ENCODE results near the gene LSG1.
A peak's percentile ranks its signal among the peaks of the same experiment; 100 is the strongest.

Gene LSG1

DNA sequence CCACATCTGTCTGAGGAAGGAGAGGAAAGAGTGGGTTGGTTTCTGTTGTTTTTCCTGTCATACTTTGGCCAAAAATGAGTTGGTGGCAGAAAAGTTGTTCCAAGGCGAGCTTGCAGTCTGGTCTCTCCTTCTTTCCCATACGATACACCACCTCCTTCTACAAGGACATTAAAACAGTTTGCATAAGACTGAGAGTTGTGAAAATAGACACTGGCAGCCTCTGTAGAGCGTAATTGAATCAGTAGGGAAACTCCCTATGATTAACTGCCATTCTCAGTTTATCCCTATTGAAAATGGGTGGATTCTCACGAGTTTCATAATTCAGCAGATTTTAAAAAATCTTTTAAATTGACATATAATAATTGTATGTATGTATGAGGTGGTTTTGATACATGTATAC lies 3.7 kb upstream of the LSG1 start:
- DNase-seq (ENCODE audit: extremely low spot score), result no peak
- CTCF ChIA-PET, result interaction anchor here (0.8 to 8.5 kb wide), 2 partner anchors 13 to 42 kb away, joined by 3 to 90 read pairs; partner anchors contain the start of genes FAM43A and TMEM44

DNA sequence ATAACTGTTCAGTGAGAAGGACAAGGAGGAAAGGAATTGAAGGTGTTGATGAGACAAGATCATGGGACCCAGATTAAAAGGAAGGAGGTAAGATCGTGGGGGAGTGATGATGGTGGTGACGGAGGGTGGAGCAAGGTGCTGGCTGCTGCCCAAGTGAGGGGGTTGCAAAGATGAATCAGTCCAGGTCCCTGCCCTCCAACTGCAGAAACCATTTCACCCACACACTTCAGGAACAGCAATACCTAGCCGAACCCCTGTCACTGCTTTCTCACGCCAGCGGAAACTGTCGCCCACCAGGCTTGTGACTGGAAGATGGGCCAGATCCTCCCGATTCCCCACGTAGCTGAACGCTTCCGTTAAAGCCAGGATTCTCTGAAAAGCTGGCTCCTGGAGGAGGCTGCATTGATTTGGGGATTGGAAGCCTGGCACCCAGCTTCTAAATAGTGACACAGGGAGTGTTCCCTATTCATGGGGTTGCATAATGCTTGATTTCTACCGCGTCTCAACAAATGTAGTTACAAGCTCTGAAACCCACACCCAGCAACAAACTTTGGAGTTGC lies 3.2 kb upstream of the LSG1 start:
- ChIA-PET CTCF (interaction anchor here (0.8 to 8.5 kb wide), 3 partner anchors 8 to 42 kb away, joined by 3 to 107 read pairs (median 90); partner anchors contain the start of genes FAM43A and TMEM44), POLR2A (interaction anchor here (1.4 kb wide), 1 partner anchor 12 kb away, joined by 4 read pairs; no protein-coding TSS in a partner anchor)
- DNase-seq (ENCODE audit: extremely low spot score), result no peak
- TF ChIP-seq, protein P1, sequence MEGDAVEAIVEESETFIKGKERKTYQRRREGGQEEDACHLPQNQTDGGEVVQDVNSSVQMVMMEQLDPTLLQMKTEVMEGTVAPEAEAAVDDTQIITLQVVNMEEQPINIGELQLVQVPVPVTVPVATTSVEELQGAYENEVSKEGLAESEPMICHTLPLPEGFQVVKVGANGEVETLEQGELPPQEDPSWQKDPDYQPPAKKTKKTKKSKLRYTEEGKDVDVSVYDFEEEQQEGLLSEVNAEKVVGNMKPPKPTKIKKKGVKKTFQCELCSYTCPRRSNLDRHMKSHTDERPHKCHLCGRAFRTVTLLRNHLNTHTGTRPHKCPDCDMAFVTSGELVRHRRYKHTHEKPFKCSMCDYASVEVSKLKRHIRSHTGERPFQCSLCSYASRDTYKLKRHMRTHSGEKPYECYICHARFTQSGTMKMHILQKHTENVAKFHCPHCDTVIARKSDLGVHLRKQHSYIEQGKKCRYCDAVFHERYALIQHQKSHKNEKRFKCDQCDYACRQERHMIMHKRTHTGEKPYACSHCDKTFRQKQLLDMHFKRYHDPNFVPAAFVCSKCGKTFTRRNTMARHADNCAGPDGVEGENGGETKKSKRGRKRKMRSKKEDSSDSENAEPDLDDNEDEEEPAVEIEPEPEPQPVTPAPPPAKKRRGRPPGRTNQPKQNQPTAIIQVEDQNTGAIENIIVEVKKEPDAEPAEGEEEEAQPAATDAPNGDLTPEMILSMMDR (IDR thresholded peaks at IDR 0.05; ENCODE audit: control extremely low read depth, extremely low read depth, low read depth, missing control alignments), result no peak

More for the DNA sequence above, 3.7 kb upstream of the LSG1 start:
- POLR2A ChIA-PET, result interaction anchor here (1.4 kb wide), 1 partner anchor 11 kb away, joined by 4 read pairs; no protein-coding TSS in a partner anchor
- TF ChIP-seq, protein P1 (IDR thresholded peaks at IDR 0.05; ENCODE audit: control extremely low read depth, extremely low read depth, low read depth, missing control alignments), result no peak

DNA sequence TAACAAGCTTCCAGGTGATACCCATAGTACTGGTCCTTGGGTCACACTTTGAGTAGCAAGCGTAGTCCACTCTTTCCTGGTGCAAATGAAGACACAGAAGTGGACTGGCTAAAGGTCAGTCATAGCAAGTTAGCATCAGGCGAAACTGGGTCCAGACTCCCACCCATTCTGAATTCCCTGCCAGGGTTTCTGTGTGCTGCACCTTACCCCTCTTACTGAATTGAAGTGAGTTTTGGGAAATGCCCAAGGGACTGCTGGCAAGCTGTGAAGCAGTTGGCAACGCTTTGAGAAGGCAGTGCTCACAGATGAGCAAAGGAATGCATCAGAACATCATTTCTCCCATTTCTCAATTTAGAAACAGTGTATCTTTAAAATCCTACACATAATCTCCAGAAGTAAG lies 1.8 kb upstream of the LSG1 start:
- no peak for DNase-seq (ENCODE audit: extremely low spot score)
- TF ChIP-seq, protein P1 (IDR thresholded peaks at IDR 0.05; ENCODE audit: control extremely low read depth, extremely low read depth, low read depth, missing control alignments), result no peak
- ChIA-PET CTCF (interaction anchor here (1.3 to 8.5 kb wide), 4 partner anchors 9 to 432 kb away, joined by 3 to 107 read pairs (median 56); partner anchors contain the start of gene FAM43A), POLR2A (no interaction called here)

DNA sequence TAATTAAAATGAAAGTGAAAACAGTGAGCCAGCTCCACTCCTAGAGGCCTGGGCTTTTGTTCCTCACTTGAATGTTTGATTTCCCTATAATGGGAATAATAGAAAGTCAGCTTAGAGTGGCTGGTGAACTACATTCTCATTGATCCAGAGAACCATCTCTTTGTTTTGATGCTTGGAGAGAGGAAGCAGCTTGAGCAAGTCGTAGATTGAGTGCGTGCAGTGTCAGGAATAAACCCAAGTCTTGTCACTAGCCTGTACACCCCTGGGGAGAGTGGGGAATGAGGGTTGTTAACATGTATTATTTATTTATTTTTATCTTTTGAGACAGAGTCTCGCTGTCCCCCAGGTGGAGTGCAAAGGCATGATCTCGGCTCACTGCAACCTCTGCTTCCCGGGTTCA lies 885 bp upstream of the LSG1 start:
- ChIA-PET POLR2A (interaction anchor here (1.0 to 1.8 kb wide), 3 partner anchors 10 to 870 kb away, joined by 3 to 22 read pairs (median 4); partner anchors contain the start of genes FAM43A and PPP1R2), CTCF (interaction anchor here (1.0 to 8.5 kb wide), 16 partner anchors 10 to 597 kb away, joined by 3 to 107 read pairs (median 10); partner anchors contain the start of genes FAM43A and XXYLT1)
- DNase-seq (ENCODE audit: extremely low spot score), result no peak
- TF ChIP-seq, protein P1 (IDR thresholded peaks at IDR 0.05; ENCODE audit: control extremely low read depth, extremely low read depth, low read depth, missing control alignments), result no peak

DNA sequence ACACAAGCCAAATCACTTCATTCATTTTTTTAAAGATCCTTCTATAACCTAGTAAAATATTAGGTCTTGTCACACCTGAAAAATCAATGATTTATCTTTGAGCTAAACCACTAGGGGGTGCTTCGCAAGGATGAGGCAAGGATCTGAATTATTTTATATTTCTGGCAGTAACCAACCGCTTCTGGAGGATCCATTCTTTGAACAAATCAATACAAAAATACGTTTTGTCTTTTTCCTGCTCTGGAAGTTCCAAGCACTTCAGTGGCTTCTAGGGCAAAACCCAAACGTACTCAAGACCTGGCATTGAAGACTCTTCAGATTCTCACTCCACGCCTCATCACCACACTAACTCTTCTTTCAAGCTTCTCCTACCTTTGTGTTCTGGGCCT lies 486 bp downstream of the LSG1 start:
- CTCF ChIA-PET, result interaction anchor here (0.7 to 8.5 kb wide), 37 partner anchors 11 to 881 kb away, joined by 3 to 107 read pairs (median 4); partner anchors contain the start of genes FAM43A, TMEM44 and XXYLT1
- peak; percentile 56 for DNase-seq (ENCODE audit: extremely low spot score)
- TF ChIP-seq, protein P1 (IDR thresholded peaks at IDR 0.05; ENCODE audit: control extremely low read depth, extremely low read depth, low read depth, missing control alignments), result peak; percentile 53
- POLR2A ChIA-PET, result interaction anchor here (0.7 to 1.8 kb wide), 2 partner anchors 15 to 50 kb away, joined by 3 to 22 read pairs; partner anchors contain the start of gene FAM43A

DNA sequence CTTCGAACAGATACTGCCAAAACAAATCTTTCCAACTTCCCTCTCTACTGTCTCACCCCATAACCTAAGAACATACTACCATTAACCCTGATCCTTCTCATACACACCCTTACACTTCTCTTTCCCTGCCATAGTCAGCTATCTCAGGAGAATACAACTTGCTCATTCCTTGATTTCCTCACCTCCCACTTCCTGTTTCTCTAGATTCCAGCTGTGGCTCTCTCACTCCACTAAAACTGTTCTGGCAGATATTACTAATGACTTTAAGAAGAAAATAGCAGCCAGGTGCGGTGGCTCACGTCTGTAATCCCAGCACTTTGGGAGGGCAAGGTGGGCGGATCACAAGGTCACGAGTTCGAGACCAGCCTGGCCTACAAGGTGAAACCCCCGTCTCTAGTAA lies 4.6 kb downstream of the LSG1 start:
- ChIA-PET CTCF (interaction anchor here (1.2 to 3.5 kb wide), 2 partner anchors 15 to 594 kb away, joined by 3 to 19 read pairs; no protein-coding TSS in a partner anchor), POLR2A (no interaction called here)
- TF ChIP-seq, protein P1 (IDR thresholded peaks at IDR 0.05; ENCODE audit: control extremely low read depth, extremely low read depth, low read depth, missing control alignments), result no peak

More for the DNA sequence above, 4.6 kb downstream of the LSG1 start:
- no peak for DNase-seq (ENCODE audit: extremely low spot score)

Measured in GM10248 (cell line).